Tibial nerve (tissue), 4 donors: ENCODE data around the gene RGS7.

Experiments used
- CTCF ChIP-seq, 5 experiments: fragments of 200-600 bp in 3 of 5; fragments of 450-650 bp in 2 of 5; sonication (generic) in 3 of 5; IDR thresholded peaks; one replicate each; pipeline ENCODE4 v1.5.1; 2016 to 2019; ENCODE audit warnings: antibody characterized with exemption in 5 of 5, mild to moderate bottlenecking in 3 of 5, moderate library complexity in 2 of 5
- EP300 ChIP-seq, 2 donors: sonication (generic); formaldehyde crosslinking; IDR thresholded peaks; one replicate each; pipeline ENCODE4 v1.6.1; 2017; ENCODE audit warnings: antibody characterized with exemption in 2 of 2, mild to moderate bottlenecking in 1 of 2
- POLR2A ChIP-seq, 2 donors: fragments of 450-650 bp; IDR thresholded peaks; one replicate each; pipeline ENCODE4 v1.6.1; 2017; ENCODE audit warnings: antibody characterized with exemption in 2 of 2, mild to moderate bottlenecking in 2 of 2, moderate library complexity in 2 of 2

DNA sequence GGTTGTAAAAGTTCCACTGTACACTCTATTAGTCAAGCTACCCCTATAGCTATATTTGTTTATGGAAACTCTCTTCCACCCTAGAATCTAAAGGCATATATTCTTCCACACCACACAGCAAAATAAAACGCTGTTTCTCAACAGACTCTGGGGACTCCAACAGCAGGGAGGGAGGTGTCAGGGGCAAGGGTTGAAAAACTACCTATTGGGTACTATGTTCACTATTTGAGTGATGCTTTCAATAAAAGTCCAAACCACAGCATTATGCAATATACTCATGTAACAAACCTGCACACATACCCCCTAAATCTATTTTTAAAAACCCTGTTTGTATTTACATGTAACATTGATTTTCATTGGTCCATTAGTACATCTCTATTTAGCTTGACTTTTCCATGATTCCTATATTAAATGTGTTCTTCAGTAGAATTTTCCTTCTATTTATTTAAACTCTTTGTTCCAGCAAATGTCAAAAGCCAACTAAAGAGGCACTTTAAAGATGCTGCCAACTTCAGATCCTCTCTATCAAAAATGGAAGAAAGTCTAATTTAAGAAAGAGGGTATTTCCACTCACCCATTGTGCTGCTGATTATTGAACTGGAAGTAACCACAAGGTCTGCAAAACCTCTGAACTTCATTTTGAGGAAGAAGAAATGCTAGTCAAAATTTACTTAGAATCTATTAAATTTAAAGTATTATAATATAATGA, 26.2 kb downstream of the RGS7 start:
- TF ChIP-seq POLR2A (IDR thresholded peaks at IDR 0.05) (no peak), CTCF (IDR thresholded peaks at IDR 0.05) (no peak), EP300 (IDR thresholded peaks at IDR 0.05) (no peak)
